NCI-H2107 treated with DMSO at 0.1 percent for 48 hours (cell line): Measurements from ENCODE around the gene RAB3A.
"Not testable (repeated sequence)": the region's sequence is repeated elsewhere in the genome, so short reads cannot be mapped to it uniquely, and the experiment has no call there.

Source experiments
- DNase-seq: peaks from one replicate; lab custom pipeline; 2025; ENCODE audit not compliant: unreplicated experiment; lab: John Stamatoyannopoulos, UW

Gene RAB3A

DNA sequence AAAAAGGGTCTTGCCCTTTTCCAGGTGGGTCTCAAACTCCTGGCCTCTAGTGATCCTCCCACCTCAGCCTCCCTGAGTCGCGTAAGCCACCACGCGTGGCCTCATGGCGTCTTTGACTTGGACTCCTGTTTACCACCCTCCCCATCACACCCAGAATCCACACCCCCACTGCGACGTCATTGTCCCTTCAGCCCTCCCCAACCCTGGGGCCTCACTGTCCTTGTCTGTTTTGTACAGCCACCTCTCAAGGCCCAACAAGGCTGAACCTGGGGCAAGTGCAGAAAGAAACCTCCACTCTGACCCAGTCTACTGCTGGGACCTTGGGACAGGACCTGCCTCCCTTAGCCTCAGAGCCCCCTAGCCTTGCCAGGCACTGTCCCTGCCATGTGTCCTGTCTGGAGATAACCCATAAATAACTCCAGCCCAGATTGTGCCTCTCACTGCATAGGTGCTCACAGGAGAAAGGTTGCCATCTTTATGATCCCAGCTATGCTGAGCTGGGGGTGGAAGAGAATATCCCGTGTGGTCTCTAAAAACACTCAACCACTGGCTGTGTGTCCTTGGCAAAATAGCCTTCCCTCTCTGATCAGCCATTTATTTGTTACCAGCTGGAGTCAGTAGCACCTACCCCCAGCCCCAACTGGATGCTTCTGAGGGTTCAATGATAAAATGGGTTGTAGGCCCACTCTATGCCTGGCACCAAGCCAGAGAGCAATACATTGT lies 32.1 kb downstream of the RAB3A start:
- DNase-seq = no peak

DNA sequence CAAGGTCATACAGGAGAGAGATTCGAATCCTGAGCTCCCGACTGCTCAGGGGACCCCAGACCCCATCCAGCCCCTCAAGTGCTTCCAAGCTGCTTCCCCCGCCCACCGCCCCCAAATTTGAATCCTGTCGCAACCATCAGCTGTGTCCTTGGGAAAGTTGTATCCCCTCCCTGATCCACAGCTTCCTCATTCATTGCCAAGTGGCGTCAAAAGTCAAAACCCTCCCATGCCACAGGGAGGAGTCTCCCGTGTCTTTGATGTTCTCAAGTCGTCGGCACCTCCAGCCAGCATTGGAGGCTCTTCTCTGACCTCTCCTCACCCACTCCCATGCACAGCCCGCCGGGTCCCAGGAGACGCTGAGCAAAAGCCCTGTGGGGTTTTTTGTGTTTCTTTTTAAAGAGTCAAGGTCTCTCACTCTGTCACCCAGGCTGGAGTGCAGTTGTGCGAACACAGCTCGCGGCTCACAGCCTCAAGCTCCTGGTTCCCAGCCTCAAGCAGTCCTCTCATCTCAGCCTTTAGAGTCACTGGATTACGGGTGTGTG lies 33.1 kb downstream of the RAB3A start:
- no peak for DNase-seq

- DNase-seq = no peak
Measured at GRCh38 chr19:18168673-18169381, 35.0 kb downstream of the RAB3A start.

GRCh38 chr19:18167975-18168645 lies 35.7 kb downstream of the RAB3A start:
- DNase-seq = no peak

DNA sequence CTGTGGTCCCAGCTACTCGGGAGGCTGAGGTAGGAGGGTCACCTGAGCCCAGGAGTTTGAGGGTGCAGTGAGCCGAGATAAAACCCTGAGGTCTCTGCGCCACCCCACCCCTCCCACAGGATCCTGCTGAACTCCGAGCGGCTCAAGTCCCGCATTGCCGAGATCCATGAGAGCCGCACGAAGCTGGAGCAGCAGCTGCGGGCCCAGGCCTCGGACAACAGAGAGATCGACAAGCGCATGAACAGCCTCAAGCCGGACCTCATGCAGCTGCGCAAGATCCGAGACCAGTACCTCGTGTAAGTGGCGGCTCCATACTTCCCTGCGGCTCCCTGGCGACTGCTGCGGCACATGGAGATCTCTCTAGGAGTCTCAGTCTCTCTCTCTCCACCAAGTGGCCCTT lies 36.8 kb downstream of the RAB3A start:
- no peak for DNase-seq

DNA sequence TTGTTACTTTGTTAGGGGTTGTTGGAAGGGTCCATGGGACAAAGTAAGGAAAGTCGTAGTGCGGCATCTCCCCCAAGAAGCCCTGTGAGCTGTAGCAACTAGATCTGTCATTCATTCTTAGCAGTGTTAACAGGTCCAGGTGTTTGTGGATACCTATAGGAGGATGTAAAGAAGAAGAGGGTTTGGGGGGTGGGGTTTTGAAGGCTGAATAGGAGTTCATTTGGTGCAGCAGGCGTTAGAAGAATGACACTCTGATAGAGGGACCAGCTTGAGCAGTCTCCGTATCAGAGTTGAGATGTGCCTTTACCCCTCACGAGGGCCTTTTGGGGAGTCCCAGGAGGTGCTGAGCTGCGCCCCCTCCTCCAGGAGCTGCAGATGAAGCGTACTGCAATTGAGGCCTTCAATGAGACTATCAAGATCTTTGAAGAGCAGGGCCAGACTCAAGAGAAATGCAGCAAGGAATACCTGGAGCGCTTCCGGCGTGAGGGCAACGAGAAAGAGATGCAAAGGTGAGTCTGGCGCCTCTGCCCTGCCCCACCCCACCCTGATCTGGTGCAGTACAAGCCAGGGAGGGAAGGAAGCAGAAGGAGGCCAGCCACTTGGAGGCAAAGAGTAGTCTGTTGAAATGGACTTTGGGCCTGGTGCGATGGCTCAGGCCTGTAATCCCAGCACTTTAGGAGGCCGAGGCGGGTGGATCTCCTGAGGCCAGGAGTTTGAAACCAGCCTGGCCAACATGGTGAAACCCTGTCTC lies 37.9 kb downstream of the RAB3A start:
- DNase-seq = no peak

DNA sequence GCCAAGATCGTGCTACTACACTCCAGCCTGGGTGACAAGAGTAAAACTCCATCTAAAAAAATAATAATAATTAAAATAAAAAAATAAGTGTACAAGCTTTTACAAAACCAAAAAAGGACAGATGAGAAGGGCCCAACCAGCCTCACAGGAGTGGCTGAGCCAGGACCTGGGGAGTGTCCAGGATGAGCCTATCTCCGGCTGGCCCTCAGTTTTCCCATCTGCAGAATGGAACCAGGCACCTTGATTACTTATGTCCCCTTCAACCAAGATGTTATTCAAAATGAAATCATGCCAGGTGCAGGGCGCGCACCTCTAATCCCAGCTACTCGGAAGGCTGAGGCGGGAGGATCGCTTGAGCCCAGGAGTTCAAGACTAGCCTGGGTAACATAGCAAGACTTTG lies 39.8 kb downstream of the RAB3A start:
- no peak for DNase-seq

DNA sequence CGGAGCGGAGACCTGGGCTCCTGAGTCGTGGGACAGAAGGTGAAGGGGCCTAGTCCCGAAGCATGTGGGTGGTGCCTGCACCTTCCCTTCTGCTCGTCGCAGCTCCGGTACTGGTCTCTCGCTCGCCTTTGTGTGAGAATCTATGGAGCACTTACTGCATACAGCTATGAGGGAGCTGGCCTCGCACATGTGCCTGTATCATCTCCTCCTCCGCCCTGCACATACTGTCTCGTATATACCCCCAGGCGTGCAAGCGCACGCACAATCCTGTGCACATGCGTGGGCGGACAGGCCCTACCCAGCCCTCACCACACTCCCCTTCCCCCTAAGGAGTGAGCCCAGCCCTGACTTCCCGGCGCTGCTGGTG lies 42.2 kb downstream of the RAB3A start:
- DNase-seq = no peak

DNA sequence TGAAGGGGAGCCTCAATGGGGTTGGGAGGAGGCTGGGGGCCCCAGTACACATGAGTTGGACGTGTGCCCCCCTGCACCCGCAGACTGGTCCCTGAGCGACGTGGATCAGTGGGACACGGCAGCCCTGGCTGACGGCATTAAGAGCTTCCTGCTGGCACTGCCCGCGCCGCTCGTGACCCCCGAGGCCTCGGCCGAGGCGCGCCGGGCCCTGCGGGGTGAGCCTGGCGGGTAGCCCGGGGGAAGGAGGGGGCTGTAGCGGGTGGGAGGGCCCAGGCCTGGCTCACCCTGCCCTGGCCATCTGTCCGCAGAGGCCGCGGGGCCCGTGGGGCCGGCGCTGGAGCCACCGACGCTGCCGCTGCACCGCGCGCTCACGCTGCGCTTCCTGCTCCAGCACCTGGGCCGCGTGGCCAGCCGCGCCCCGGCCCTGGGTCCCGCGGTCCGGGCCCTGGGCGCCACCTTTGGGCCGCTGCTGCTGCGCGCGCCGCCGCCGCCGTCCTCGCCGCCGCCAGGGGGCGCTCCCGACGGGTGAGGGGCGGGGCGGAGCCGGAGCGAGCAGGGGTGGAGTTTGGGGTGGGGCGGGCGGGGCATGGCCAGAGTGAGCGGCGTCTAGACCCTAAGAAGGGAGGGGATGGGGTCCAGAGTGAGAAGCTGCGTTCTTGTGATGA lies 42.7 kb downstream of the RAB3A start:
- peak; percentile 9 for DNase-seq

DNA sequence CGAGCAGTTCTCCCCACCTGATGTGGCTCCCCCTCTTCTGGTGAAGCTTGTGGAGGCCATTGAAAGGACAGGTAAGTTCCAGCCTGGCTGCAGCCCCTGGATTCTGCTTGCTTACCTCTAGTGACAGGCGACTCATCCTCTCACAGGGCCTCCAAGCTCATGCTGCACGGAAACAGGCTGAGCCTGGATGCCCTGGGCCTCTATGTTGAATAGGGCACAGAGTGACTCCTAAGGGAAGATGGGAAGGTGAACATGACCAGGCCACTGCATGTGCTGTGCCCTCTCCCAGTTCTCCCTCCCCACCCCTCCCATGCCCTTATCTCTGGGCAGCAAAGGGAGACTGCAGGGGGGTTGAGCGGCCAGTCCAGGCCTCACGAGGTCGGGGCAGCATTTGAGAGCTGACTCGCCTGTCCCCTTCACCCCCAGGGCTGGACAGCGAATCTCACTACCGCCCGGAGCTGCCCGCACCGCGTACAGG lies 43.3 kb downstream of the RAB3A start:
- no peak for DNase-seq

GRCh38 chr19:18159810-18160209 lies 44.0 kb downstream of the RAB3A start:
- DNase-seq = no peak

- DNase-seq = not testable (repeated sequence)
Measured at GRCh38 chr19:18159059-18159616, 44.7 kb downstream of the RAB3A start.

- no peak for DNase-seq
Measured at GRCh38 chr19:18158467-18158866, 45.4 kb downstream of the RAB3A start.

GRCh38 chr19:18157465-18158063 lies 46.3 kb downstream of the RAB3A start:
- DNase-seq = peak; percentile 77

DNA sequence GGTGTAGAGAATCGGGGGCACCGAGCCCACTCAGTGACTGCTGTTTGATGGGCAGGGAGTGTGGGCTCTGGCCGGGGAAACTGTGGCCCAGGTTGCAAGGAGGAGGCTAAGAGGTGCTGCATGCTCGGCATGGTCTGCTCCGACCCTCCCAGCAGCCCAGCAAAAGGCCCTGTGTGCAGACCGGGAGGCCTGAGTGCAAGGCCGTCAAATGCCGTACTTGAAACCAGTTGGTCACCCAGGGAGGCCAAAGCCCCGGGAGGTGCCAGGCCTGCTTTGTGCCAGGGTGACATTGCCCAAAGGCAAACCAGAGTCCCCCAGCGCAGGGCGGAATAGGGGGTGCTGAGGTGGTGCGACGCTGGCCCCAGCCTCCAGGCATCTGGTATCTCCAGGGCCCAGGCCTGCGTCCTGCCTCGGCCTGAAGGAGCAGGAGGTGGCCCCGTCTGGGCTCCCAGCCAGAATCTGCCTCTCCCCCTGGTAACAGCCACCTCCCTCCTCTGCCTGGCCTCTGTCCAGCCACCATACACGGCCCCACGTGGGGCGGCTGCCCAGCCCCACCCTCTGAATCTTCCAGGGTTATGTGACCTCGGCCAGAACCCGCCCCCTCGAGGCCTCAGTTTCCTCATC lies 46.9 kb downstream of the RAB3A start:
- DNase-seq = peak; percentile 61

GRCh38 chr19:18156268-18156667 lies 47.6 kb downstream of the RAB3A start:
- no peak for DNase-seq

DNA sequence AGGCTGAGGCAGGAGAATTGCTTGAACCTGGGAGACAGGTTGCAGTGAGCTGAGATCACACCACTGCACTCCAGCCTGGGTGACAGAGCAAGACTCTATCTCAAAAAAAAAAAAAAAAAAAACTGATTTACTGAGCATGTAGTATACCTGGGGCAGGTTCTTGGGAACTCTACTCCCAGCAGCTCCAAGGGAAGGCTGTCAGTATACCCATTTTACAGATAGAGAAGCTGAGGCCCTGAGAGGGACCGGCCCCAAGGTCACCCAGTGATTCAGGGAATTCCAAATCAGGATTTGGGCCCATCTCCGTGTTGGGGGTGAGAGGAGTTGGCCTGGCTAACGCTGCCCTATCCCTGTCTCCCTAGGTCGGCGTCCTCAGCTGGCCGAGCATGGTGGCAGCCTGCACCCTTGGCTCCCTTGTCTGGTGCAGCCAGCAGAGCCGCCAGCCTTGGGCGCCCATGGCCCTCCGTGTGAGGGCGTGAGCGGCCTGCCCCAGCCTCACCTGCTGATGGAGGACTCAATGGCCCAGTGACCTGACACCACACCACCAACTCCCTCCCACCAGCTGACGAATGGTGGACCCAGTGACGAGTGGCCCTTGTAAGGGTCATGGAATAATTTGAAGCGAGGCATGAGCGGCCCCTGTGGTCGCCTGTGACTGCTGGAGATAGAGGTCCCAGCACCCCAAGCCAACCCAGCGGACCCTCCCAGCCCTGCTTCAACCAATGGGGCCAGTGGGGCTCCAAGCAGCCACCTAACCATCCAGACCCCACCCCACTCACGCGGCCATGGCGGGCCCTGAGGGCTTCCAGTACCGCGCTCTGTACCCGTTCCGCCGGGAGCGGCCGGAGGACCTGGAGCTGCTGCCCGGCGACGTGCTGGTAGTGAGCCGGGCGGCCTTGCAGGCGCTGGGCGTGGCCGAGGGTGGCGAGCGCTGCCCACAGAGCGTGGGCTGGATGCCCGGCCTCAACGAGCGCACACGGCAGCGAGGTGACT lies 48.5 kb downstream of the RAB3A start:
- no peak for DNase-seq

DNA sequence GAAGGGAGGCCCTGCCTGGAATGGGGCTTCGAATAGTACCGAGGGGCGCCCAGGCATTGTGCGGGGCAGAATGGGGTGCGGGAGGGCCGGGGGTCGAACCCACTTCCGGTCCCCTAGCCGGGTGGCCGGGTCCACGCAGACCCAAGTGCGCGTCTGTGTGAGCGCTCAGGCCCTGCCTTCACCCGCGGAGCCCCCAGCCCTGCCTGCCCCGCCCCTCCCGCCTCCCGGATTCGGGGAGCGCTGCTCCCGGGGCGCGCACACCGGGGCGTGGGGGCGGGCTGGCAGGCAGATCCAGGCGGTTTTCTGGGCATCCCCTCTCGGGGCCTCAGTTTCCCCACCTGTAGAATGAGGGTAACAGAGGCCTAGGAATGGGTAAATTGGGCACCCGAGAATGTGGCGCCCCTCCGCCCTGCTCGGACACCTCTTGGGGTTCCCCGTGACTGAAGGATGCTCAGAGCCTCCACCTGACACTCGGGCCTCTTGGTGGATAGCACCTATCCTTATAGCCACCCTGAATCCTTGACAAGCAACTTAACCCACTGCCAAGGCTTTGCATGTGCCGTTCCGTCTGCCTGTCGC lies 50.2 kb downstream of the RAB3A start:
- DNase-seq = no peak
